Fibroblast of upper back skin (primary cell): Measurements from ENCODE around the gene PDE11A.
"Not testable (repeated sequence)": the region's sequence is repeated elsewhere in the genome, so short reads cannot be mapped to it uniquely, and the experiment has no call there.

Experiments
- DNase-seq: peaks from one replicate; pipeline ENCODE4 v3.0.0-alpha.2; 2013

The PDE11A gene

DNA sequence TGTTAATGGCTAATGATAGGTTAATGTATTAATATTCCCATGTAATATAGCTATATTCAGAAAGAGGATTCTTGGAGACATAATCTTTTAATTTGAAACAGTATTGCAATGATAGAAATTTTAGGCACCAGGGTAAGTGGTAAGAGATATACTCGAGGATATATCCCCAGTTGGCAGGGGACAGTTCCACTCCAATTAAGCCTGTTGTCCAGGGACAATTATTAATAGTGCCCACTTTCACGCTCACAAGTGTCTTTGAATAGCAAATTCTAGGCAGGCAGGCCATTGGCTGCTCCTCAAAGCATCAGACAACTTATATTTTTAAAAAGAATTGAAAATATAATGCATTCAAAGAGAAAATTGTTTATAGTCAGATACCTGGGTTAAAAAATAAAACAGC is 190.7 kb downstream of the PDE11A start:
- DNase-seq, result no peak

DNA sequence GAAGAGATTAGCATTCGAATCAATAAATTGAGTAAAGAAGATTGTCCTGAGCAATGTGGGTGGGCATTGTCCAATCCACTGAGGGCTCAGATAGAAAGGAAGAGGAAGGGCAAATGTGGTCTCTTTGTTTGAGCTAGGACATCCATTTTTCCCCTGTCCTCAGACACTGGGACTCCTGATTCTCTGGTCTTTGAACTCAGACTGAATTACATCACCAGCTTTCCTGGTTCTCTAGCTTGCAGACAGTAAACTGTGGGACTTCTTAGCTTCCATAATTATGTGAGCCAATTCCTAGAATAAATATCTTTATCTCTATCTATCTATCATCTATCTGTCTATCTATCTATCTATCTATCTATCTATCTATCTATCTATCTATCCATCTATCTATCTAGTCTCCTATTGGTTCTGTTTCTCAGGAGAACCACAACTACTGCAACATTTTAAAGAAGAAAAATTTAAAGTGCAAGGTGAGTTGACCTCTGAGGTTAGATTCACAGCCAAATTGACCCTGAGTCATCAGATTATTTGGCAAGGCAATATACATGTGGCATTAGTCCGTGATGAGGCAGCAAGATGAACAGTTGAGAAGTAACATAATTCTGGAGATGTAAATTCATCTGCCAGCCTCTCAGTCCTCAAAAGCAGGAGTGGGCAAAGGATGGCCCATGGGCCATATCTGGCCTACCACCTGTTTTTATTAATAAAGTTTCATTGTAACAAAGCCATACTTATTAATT is 191.4 kb downstream of the PDE11A start:
- DNase-seq, result no peak

DNA sequence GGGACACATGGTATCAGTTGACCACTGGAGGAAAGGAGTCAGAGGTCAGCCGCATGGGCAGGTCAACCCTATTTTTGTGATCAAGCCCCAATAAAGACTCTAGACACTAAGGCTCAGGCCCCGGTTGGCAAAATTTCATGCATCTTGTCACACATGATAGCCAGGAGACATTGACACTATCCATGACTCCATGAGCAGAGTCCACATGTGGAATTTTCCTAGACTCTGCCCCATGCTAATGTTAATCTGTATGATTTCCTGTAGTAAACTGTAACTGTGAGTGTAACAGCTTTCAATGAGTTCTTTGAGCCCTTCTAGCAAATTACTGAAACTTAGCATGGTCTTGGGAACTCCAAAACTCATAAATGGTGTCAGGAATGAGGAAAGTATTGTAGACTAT is 192.3 kb downstream of the PDE11A start:
- no peak for DNase-seq

DNA sequence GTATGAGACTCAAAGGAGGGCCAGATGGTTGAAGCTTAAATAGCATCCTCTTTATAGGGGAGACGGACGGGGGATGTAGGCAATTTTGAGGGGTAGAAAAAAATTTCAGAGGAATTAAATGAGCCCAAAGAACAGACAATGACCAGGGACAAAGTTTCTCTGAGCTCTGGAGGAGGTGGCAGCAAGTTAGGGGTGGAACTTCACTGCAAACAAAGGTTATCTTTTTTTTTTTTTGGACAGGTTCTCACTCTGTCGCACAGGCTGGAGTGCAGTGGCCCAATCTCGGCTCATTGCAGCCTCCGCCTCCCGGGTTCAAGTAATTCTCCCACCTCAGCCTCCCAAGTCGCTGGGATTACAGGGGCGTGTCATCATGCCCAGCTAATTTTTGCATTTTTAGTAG is 195.6 kb downstream of the PDE11A start:
- no peak for DNase-seq

DNA sequence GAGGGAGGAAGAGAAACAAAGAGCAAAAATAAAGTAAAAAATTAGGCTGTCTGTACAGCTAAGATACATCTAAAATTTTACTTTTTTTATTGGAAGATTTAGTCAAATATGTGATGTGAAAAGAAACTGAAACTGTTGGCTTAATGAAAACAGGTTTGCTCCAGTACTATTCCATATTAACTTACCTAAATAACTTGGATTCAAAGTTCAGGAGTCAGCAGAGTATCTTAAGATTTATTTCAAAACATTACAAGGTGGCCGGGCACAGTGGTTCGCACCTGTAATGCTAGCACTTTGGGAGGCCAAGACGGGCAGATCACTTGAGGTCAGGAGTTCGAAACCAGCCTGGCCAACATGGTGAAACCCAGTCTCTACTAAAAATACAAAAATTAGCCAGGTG is 197.9 kb downstream of the PDE11A start:
- DNase-seq, result no peak

DNA sequence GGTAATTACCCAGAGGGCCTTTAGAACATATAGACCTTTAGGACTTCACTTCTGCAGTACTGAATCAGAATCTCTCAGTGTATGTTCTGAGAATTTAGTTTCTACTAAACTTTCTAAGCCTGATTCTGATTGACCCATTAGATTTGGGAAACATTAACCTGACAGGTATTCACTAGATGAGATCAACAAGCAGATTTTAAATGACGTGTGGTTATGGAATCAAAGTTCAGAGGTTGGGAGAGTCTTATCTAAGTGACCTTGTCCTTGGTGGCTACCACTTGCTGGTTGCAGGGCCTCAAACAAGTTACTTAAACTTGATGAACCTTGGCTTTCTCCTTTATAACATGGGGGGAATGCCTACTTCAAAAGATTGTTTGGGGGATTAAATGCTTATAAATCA is 198.7 kb downstream of the PDE11A start:
- DNase-seq, result no peak

DNA sequence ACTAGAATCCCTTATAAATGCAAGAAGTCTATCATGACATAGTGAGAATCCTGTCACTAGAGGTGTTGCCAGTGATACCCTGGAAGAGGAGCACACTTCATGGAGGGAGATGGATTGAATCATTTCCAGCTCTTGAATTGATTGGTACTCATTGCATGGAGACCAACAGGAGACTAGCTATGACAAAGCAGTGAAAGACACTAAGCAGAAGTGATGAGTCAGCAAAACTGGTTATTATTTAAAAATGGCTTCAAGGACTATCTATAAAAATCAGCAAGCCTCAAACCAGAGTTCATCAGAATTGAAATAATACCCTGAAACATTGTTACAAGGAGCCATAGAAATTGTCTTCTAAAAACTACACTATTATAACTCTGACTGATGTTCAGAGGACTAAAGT is 200.3 kb downstream of the PDE11A start:
- DNase-seq, result no peak

DNA sequence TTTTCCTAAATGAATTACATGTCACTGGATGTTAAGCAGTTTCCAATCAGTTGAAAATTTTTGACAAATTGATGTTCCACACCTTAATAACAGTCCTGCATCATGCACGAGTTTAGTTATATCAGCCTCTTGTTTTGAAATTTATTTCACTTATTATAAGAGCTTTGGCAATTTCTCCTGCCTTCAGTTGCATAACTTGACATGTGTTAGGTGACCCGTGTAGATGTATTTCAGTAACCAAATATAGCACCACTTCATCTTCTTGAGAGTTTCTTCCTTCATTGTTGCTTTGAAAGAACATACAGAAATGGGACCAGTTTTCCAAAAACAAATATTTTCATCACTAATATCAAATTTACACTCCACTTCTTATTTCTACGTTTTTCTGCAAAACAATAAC is 202.7 kb downstream of the PDE11A start:
- no peak for DNase-seq

DNA sequence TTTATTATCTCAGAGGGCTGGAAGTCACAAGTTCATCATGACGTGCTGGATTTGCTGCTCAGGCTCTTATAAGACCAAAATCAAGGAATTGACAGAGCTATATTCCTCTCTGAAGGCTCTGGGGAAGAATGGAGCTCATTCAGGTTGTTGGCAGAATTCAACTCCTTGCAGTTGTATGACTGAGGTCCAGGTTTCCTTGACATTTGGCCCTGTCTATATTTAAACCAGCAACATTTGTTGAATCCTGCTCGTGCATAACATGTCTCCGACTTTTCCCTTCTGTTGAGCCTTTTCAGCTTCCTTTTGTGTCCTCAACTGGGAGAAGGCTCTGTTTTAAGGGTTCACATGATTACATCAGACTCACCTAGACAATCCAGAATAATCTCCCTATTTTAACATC is 203.4 kb downstream of the PDE11A start:
- no peak for DNase-seq

DNA sequence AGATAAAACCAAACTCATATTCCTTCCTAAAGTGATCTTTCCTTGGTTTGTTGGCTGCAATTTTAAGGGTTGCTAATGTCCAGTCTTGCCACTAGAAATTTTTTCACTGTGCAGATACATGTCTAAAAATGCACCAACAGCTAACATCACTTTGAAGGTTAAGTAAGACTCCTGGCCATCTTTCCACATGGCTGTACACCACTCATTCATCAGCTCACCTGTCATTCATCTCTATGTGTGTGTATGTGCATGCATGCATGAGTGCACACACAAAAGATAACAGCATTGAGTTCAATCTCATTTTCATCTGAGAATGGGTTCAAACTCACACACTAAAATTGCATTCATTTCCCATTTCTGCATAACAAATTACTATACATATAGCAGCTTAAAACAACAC is 203.8 kb downstream of the PDE11A start:
- DNase-seq, result no peak

DNA sequence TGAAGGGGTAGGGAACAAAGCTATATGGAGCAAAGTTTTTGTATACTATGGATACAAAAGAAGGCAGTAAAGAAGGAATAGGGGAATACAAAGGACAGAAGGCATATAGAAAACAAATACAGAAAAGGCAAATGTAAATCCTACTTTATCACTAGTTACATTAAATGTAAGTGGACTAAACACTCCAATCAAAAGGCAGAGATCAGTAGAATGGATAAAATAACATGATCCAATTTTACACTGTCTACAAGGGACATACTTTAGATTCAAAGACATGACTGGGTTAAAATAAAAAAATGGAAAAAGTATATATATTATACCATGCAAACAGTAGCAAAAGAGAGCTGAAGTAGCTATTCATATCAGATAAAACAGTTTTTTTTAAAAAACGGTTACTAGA is 215.0 kb downstream of the PDE11A start:
- DNase-seq, result no peak

DNA sequence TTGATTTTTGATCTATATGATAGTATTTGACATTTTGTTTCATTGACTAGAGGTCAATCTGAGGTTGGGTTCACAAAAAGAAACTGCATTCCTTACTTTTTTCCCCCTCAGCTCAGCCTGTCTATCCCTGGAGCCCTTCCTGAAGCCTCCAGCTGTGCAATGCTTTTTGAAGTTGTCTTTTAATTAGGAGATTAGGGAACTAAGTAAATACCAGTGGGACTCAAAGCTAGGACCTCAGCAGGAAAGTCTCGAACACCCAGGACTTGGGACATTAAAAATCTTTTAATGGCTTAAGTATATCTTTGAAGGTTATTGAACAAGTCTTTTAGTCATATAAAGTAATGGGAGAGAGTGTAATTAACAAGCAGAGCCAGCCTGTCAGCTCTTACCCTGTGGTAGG is 220.2 kb downstream of the PDE11A start:
- DNase-seq, result no peak

DNA sequence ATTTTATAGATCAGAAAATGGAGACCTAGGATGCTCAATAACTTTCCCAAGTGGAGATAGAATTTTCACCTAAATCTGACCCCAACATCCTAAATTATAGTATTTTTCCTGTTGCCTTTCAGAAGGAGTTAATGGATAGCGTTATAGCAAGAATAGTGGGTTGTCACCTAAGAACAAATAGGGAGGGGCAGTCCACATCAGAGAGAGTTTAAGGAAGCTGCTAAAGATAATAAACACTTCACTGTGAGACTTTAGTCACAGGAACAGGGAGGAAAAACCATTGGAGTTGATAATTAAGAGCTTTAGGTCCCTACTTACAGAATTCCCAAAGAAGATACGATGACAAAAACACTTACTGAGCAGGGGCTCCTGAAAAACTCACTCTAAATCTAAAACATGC is 229.4 kb downstream of the PDE11A start:
- no peak for DNase-seq

DNA sequence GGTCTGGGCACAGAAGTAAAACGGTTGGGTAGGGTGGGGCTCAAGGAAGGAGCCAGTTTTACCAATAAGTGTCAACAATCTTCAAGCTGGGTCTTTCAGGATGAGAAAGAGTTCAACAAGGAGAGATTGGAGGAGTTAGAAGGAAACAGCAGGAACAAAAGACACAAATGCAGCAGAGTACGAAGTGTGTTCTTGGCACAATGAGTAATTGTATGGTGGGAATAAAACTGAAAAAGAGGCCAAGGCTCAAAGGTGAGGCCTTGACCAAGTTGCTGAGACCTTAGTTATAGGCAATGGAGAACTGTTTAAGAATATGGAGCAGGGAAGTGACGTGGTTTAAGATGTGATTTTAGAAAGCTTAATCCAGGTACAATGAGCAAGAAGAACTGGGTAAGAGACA is 230.3 kb downstream of the PDE11A start:
- DNase-seq, result no peak

DNA sequence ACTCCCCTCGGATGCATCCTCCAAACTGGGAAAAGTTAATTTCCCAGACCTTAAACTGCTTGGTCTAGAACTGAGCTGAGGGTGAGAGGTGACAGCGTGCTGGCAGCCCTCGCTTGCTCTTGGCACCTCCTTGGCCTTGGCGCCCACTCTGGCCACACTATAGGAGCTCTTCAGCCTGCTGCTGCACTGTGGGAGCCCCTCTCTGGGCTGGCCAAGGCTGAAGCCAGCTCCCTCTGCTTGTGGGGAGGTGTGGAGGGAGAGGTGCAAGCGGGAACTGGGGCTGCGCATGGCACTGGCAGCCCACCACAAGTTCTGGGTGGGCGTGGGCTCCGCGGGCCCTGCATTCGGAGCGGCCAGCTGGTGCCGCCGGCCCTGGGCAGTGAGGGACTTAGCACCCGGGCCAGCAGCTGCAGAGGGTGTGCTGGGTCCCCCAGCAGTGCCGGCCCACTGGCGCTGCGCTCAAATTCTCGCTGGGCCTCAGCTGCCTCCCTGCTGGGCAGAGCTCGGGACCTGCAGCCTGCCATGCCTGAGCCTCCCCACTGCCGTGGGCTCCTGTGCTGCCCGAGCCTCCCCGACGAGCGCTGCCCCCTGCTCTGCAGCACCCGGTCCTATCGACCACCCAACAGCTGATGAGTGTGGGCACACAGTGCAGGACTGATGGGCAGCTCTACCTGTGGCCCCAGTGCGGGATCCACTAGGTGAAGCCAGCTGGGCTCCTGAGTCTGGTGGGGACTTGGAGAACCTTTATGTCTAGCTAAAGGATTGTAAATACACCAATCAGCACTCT is 237.0 kb downstream of the PDE11A start:
- DNase-seq, result not testable (repeated sequence)

DNA sequence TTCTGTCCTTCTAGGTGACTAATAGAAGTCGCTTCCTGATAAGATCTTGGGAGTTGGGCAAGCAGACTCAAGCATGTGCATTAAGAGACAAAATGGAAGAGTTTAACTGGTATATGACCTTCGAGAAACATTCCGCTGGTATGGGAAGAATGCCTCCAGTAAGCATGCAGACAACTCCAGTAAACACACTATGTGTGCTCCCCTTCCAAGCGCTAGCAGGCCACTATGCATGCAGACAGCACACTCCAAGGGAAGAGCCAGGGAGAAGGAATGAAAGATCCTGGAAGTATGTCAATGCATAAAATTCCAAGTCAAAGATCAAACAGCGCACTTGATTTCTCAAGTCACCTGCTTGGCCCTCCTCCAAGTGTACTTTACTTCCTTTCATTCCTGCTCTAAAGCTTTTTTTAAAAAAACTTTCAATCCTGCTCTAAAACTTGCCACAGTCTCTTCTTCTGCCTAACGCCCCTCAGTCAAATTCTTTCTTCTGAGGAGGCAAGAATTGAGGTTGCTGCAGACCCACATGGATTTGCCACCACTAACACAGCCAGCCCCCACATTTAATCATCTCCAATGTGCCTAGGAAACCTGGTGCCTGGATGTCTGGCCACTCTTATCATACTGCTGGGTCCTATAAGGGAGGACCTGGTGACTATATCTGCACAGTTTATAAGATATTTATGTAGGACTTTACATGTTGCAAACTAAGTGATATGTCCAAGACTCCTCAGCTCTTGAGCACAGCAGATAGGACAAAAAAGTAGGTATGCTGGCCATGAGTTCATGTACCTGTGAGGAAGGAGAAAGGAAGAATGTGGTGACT is 239.8 kb downstream of the PDE11A start:
- no peak for DNase-seq

DNA sequence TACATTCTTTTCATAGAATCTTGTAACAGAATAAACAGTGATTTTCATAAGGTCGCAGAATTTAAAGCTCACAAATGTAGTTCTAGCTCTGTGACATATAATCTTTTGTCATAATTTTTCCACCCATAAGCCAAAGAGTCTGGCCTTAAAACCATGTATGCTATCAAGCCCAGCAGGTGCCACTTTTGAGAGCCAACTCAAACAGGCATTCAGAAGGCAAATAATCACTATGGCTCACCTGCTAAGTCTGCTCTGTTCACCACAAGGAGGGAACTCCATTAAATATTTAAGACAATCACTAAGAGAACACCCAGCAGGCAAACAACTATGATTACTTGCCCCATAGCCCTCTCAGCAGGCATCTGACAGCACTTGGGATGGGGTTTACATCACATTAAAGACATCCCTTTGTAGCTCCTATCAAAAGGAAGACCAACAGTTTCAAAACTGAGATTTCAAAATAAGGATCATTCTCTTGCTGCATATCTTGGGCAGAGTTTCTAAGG is 241.6 kb downstream of the PDE11A start:
- no peak for DNase-seq

DNA sequence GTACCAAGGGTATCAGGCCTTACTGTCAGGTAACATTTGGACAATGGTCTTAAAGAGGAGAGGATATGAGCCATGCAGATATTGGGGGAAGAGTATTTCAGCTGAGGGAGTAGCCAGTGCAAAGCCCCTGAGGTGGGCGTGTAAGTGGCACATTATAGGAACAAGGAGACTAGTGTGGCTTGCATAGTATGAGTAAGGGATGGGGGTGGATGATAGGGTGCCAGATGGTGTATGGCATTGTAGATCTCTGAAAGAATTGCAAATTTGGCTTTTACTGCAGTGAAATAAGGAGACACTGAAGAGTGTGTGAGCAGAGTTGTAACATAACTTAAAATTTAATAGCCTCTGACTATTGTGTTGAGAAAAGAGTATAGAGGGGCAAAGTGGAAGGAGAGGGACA is 244.0 kb downstream of the PDE11A start:
- DNase-seq, result no peak

DNA sequence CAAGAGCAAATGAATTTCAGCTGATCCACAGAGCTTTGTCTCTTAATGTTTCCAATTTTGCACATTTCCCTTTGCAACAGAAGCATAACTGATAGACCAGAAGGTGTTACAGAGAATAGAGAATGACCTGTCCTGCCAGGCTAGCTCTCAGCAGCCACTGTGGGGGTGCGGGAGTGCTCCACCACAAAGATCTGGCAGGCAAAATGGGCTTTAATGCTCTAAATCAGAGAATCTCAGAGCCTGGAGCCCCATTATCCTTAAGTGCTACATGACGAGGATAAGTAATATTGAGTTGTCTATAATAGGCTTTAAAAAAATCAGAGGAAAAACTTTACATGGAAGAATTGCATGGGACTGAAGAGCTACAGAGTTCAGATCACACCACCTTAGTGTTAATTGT is 245.7 kb downstream of the PDE11A start:
- no peak for DNase-seq

DNA sequence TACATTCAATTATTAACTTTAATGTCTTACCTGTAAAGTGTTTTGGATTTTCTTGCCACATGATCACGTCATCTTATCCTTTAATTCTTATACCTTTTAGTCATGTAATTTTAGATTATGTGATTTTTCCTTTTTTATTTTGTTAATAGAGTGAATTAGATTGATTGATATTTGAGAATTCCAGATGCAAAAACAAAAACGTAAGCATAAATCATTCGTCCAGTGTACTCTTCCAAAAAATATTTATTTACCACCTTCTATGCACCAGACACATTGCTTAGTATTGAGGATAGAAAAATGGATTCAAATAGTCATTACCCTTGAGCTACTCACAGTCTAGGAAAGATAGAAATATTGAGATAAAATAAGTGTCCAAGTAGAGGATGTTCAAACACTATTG is 249.6 kb downstream of the PDE11A start:
- DNase-seq, result no peak

DNA sequence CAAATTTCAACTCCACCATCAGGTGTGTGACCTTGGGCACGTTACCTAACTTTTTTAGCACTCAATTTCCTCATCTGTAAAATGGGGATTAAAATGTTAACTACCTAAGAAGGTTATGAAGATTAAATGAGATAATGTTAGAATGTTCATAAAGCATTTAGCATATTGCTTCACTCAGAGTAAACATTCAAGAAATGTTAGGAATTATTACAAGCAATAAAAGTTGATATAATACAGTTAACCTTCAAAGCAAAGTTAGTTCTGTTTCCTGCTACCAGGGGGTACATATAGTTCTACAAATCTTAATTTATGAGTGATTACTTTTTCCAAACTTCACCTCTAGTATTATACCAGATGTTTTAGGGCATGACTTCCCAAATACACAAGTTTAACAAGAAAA is 254.2 kb downstream of the PDE11A start:
- no peak for DNase-seq

DNA sequence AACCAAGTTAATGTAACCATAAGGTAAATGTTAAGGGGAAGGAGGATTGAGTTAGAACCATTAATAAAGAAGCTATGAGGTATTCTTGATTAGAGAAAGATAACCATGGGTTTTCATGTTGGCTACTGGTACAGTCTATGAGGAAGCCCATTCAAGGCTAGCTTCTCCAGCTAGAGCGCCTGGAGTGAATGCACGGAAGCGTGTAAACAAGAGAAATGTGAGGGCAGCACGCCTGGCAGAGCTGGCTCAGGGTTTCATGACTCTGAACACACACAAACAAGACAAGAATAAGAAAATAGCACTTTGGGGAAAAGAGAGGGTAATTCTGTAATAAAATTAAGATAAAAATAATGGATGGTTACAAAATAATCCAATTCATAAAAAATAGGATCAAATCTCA is 255.3 kb downstream of the PDE11A start:
- no peak for DNase-seq

DNA sequence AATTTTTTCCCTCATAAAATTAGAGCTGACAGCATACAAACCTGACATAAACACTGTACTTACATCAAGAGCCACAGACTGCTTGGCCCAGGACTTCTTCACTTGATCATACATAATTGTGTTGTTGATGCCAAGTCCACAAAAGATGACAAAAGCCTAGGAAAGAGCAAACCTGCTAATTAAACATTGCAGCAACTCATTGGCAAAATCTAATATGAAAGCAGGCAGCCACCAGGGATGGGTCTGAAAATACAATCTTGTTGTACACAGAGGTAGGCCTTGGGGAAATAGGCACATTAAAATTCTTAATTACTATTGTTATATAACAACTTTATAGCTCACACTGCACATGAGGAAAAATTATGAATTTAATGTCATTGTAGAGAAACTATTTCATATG is 255.8 kb downstream of the PDE11A start:
- DNase-seq, result no peak
